GM15510 (cell line): ENCODE data around the gene SLK.

Experiments
- POLR2A ChIP-seq: IDR thresholded peaks from 3 replicates; pipeline ENCODE4 v1.6.1; 2011; ENCODE audit warnings: borderline replicate concordance; ENCODE audit not compliant: insufficient read length; ENCODE audit errors: extremely low read depth

Gene SLK

DNA sequence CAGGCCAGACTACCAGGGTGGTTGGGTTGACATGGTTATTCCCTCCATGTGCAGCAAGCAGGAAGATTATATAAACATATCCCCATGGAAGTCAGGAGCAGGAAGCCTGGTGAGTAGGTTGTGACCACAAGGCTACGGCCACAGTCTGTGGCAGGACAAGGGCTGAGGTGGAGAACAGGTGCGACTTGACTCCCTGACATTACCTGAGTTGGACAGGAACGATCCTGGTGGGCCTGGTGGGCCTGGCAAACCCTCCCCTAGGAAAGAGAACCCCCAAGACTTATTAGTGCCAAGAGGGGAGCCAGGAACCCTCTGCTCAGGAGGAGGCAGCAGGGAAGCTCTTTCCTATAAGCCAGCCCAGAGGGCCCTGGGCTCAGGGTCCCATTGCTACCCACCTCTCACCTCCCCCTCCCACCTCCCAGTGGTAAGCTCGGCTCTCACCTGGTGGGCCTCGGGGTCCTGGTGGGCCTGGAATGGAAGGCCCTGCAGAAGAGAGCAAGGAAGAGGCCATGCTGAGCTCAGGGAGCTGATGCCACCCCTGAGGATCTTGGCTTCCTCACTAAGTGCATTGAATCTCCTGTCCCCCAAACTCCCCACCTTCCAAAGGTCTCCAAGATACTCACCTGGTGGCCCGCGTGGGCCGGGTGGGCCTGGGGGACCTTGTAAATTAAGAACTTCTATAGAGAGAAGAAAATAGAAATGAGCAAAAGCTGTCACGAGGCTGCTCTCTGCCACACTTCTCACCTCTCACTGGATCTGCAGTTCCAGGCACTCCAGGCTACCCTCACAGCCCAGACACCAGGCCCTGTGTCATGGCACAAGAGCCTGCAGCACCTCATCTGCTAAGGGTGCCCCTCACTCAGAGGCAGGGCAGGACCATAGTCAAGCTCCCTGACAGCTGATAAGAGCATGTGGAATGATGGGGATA, 74.2 kb downstream of the SLK start:
- no peak for TF ChIP-seq POLR2A

DNA sequence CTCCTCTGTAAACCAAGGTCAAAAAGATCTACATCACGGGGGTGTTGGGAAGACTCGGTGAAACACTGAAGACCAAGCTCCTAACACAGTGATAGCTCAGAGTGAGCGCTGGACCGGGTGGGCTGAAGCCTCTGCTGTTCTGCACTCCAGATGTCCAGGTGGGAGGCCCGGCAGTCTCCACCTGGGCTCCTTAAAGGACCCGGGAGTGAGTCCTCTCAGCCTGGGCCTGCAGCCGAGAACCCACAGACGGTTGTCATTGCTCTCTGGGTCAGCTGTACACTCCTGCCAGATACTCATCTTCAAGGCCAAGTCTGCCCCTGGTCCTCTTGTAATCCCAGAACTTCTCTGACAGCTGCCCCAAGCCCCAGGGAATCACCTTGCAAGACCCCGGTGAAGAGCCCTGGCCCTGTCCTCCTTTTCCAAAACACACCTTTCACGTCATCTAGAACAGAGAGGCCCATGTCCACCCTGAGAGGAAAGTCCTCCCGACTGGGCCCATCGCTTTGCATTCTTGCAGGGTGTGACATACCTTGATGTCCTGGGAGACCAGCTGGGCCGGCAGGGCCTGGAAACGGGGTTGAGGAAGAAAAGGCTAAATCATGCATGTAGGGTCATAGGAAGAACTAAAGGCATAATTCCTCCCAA, 75.1 kb downstream of the SLK start:
- no peak for TF ChIP-seq POLR2A

DNA sequence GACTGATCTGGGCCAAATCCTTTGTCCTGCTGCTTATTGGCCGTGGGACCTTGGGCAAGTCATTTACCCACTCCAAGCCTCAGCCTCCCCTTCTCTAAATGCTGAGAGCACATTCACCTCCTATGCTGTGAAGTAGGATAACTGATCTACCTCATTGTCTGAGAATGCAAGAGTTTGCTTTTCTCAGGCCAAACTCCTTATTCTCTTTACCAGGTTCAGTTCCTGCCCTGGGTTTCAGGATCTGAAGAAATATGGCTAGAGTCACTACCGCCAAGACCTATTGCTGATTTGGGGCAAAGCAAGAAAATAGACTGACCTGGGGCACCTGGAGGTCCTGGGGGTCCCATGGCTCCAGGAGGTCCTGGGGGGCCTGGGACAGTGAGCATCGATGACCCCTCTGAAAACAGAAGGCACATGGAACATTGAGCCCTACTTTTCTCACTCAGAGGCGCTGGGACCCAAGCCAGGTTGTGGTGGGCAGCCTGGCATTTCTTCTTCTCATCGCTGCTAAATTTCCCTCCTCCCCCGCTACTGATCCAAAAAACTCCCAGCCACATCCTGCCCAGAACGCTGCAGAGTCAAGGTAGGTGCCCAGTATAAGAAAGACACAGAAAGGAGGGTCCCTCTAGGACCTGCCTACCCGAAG, 76.4 kb downstream of the SLK start:
- no peak for TF ChIP-seq POLR2A

DNA sequence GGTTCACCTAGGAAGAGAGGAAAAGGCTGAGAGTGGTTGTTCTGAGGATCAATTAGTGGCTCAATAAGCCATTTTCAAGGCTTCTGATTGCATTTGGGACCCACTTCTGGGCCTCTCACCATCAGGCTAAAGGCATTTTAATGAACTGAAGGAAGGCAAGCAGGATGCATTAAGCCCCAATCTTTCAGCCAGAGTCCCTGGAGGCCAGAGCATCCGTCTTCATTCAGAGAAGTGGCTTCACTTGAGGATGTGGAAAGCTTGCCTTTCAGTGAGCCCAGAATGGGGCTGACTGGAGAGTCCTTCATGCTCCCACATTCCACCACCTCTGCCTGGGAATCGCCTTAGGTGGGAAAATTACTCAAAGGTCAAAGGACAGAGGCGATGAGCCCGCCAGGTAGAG, 76.9 kb downstream of the SLK start:
- no peak for TF ChIP-seq POLR2A

DNA sequence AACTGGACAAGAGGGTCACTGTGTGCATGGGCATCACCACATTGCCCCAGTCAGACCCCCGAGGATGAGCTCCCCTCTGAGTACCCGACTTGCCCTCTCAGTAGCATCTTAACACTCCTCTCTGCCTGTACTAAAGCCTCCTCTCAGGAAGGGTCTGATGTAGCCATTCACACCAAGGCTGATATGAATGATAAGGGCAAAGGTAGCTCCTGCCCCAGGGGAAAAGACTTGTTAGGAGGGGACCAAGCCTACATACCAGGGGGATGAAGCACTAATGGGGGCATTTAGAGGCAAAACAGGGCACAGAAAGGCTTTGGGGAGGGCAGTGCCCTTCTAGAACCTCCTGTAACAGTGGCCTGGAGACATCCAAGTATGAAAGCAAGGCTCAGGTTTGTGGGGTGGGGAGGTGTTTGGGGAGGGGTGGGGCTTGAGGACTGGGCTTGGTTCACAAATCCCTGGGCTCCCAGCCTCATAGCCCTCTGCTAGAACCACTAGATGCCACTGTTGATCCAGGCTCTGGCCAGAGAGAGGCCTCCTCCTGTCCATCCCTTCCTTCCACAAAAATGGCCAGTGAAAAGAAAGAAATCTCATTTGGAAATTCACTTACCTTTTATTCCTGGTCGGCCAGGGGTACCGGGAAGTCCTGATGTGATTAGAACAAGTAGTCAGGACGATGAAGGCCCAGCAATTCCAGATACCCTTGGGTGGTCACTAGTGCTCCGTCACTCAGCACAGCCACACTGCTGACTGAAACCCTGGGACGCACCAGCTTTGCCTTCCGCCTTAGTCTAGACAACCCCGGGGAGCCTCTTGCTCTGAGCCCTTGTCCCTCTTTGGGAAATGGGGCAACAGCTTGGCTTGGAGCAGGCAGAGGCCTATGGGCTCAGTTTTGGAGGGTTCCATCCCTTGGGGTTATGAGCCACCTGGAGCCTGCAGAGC, 78.5 kb downstream of the SLK start:
- no peak for TF ChIP-seq POLR2A

DNA sequence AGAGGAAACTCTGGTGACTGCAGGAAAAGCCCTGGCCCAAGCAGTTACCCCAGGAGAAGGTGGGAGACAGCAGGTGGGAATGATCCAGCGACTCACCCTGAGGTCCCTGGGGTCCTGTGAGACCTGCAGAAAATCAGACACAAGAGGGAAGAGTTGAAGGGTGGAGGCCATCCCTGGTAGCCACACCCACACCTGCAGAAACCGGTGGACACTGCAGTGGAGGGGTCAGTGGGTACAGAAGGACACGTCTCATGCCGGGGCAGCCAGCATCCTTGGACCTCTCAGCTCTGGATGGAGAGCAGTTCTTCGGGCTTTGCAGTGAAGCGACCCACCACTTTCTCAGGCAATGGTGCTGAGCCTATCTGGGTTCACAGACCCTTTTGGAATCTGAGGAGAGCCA, 79.7 kb downstream of the SLK start:
- TF ChIP-seq POLR2A, result no peak

DNA sequence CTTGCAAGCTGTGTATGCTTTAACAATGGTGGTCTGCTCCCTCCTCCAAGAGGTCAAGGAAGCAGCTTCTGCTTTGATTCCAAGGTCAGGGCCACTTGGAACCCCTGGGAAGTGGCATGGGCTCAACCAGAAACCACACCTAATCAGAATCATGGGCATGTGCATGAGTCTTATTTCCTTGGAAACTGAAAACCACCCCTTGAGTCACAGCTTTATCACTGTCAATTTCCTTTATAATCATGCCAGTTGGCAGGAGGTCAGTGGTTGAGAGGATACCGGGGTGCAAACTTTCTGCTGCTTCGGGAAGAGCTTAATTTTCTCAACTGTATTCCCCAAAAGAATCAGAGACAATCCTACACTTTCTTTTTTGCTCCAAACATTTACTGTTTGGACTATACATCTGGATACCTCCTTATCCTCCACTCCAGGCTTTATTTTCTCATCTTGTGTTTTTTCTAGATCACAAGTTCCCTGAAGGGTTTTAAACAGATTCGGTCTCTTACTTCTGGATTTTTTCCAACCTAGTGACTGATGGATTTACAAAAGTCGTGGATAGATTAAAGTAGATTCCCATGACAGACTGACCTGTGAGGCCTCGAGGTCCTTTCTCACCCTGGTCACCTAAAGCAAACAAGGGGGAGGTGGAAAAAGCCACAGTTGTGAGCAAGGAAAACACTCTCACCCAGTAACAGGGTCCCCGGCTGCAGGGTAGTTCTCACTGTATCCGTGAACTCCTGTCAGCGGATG, 82.7 kb downstream of the SLK start:
- TF ChIP-seq POLR2A, result no peak

DNA sequence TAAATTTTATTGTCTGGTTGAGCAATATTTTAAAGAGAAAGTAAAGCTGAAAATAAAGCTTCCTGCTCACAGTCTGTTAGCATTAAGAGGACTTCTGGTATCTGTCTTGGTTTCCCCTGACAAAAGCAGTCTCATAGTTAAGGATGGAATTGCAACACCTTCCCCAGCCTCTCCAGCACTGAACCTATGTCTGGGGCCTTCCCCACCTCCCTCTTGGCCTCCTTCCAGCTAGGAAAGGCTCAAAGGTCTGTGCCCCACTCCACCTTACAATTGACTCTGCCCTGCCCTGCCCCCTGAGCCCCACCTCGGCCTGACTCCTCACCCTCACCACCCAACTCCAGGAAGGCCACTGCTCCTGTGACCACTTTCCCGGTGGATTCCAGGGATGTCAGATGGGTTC, 85.5 kb downstream of the SLK start:
- no peak for TF ChIP-seq POLR2A

DNA sequence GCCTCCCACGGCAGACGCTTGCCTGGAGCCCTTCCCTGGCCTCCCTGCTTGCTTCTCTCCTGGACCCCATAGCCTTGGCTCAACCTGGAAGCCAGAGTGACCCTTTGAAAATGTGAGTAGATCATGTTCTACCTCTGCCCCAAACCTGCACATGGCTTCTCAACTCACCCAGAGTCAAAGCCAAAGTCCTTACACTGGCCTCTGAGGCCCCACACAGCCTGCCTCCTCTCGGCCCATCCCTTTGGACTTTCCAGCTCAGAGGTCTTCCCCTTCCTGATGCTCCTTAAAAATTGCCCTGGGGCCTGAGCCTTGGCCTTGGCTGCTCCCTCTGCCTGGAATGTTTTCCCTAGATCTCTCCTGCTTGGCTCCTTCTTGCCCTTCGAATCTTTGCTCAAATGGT, 86.3 kb downstream of the SLK start:
- no peak for TF ChIP-seq POLR2A

DNA sequence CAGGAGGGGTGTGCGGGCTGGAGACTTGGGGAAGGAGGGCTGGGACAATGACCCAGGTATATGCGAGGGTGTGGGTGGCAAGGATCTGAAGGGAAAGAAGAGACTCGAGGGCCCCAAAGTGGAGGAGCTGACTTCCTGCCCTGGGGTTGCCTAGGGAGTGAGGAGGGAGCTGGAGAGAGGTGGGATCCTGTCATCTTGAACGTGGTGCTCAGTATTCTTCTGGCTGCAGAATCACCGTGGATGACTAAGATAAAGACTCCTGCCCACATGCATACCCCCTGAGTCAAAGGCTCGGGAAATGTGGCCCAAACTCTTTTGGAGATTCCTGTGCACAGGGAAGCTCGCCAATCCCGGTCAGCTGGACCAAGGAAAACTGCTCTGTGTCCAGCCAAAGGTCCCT, 87.5 kb downstream of the SLK start:
- no peak for TF ChIP-seq POLR2A

DNA sequence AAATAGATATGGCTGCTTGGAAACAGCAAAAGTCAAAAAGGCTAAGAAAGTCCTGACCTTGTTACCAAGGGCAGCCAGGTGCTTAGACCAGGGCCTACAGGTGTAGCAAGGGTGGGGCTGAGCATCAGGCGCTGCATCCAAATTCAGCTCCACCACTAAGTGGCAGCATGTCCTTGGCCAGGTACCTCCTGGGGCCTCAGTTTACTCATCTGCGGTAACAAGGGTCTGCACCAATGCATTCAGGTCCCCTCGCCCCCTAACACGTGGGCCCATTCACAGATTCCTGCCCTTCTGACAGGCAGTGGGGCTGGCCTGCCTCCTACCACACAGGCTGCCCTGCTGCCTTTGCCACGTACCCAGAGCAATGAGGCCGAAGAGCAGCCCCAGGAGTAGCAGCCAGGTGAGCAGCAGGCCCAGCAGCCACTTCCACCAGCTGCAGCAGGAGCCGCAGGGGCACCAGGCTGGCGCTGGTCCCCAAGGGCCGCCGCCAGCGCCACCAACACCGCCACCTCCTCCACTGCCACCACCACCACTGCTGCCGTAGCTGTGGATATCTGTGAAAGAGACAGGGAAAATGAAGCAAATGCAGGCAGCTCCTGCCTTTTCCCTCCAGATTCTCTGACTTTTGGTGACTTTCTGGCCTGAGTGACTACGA, 89.8 kb downstream of the SLK start:
- no peak for TF ChIP-seq POLR2A

DNA sequence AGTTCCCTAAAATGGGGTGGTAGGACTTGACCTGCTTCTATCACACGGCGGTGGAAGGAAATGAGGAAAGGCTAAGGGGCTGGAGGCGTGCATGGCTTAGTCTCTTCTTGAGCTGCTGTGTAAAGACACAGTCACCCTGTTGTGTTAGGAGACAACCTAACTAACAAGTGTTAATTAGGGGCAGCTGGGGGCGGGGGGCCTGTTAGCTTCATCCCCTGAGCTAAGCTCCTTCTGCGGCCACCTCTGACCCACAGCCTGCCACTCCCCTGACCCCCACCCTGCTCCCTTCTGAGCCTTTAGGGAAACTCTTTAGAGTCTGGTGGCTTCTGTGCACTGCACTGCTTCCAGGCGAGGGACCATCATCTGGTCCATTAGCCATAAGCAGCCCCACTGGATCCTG, 90.8 kb downstream of the SLK start:
- no peak for TF ChIP-seq POLR2A

DNA sequence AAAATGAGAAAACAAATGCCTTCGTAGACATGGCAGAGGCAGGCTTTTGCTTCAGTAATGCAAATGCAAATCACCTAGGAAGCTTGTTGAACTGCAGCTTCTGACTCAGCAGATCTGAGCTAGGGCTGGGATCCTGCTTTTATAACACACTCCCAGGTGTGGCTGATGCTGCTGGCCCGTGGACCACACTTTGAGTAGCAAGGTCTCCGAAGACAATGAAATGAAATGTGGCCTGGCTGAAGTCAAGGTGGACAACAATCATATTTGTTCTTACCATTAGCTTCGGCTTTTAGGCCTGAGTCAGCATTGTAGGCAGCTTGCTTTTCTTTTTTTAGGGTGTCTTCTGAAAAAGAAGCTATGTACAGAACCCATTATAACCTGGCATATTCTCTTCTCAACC, 92.4 kb downstream of the SLK start:
- no peak for TF ChIP-seq POLR2A
